HepG2 (cell line): ENCODE data around the gene RABGAP1L. TPM values are rescaled to one million over a fixed set of nuclear protein-coding genes. Genes with fewer than 3 reads are reported as not detected.

Source experiments
- ATAC-seq: fragments of 200-7000 bp; cut with Tn5 transposase; 3 replicates; pipeline ENCODE4 v1.9.1; 2020; ENCODE audit warnings: mild to moderate bottlenecking, moderate library complexity
- BruUV-seq: library from RNA; stranded (reverse); fragments of 400-500 nt; replicated peaks from 2 replicates; lab custom pipeline; 2021; lab: Mats Ljungman, UMichigan
- CTCF ChIA-PET: fragments of 300-600 bp; formaldehyde crosslinking; extraction: SDS; loops from one replicate; lab custom pipeline; 2021; ENCODE audit warnings: low total read pairs, inconsistent platforms, low intra/inter-chr PET ratio; lab: Yijun Ruan, JAX
- POLR2A ChIA-PET: fragments of 350-600 bp; sonication (Branson Sonifier 250); formaldehyde crosslinking; loops from one replicate; lab custom pipeline; 2020; ENCODE audit warnings: antibody characterized with exemption, inconsistent platforms; lab: Yijun Ruan, JAX
- DNase-seq: peaks from one replicate; pipeline ENCODE4 v3.0.0-alpha.2; 2015; ENCODE audit warnings: low spot score
- FAIRE-seq: peaks from 3 replicates; lab custom pipeline; 2011; peaks lifted over from hg19 to GRCh38; lab: Jason Lieb, UNC
- H2AFZ ChIP-seq: one replicate; pipeline ENCODE4 v1.6.1; 2011; ENCODE audit warnings: low read length, inconsistent platforms
- H3K27ac ChIP-seq: fragments of 300-600 bp; 3 replicates; pipeline ENCODE4 v1.8.0; 2011; ENCODE audit warnings: mixed run types, mild to moderate bottlenecking, mixed read lengths, low read length, inconsistent platforms; ENCODE audit not compliant: insufficient read depth; ENCODE audit errors: extremely low read length
- H3K27me3 ChIP-seq, 2 experiments: fragments of 200-600 bp in 1 of 2; 2 replicates in 1 of 2; 3 replicates in 1 of 2; pipeline versions ENCODE4 v1.6.0 to v1.8.0; 2011; ENCODE audit warnings: low read length in 2 of 2, mild to moderate bottlenecking in 2 of 2, moderate library complexity in 2 of 2, inconsistent platforms in 1 of 2; ENCODE audit not compliant: insufficient read depth in 2 of 2, control insufficient read depth in 1 of 2
- H3K36me3 ChIP-seq, 2 experiments: fragments of 200-600 bp in 1 of 2; replicated peaks in 1 of 2; 2 replicates in 1 of 2; 3 replicates in 1 of 2; pipeline versions ENCODE4 v1.5.1 to v1.8.0; 2011; ENCODE audit warnings: low read length in 2 of 2, inconsistent platforms in 1 of 2; ENCODE audit not compliant: insufficient read depth in 2 of 2, control insufficient read depth in 1 of 2
- H3K4me1 ChIP-seq: 2 replicates; pipeline ENCODE4 v1.5.1; 2012; ENCODE audit warnings: low read length, inconsistent platforms; ENCODE audit not compliant: insufficient read depth
- H3K4me2 ChIP-seq: 2 replicates; pipeline ENCODE4 v1.6.0; 2011; ENCODE audit warnings: low read depth, low read length, inconsistent platforms
- H3K4me3 ChIP-seq, 3 experiments: fragments of 200-600 bp in 1 of 3; sonication (generic), shearing (Covaris generic) in 1 of 3; replicated peaks in 1 of 3; 2 replicates each; pipeline ENCODE4 v1.5.1; 2011 to 2016; ENCODE audit warnings: low read length in 3 of 3, inconsistent platforms in 2 of 3, low read depth in 2 of 3, mild to moderate bottlenecking in 2 of 3, control low read depth in 1 of 3, mixed read lengths in 1 of 3; ENCODE audit not compliant: insufficient read depth in 1 of 3
- H3K79me2 ChIP-seq: one replicate; pipeline ENCODE4 v1.6.1; 2011; ENCODE audit warnings: low read length, inconsistent platforms; ENCODE audit not compliant: insufficient read depth
- H3K9ac ChIP-seq: 2 replicates; pipeline ENCODE4 v1.6.0; 2011; ENCODE audit warnings: mild to moderate bottlenecking, low read depth, low read length, inconsistent platforms; ENCODE audit not compliant: insufficient read depth
- H3K9me3 ChIP-seq: 2 replicates; pipeline ENCODE4 v1.5.1; 2012; ENCODE audit warnings: mild to moderate bottlenecking, low read length
- H4K20me1 ChIP-seq: 2 replicates; pipeline ENCODE4 v1.6.0; 2011; ENCODE audit warnings: inconsistent platforms, mild to moderate bottlenecking, low read length, moderate library complexity; ENCODE audit not compliant: insufficient read depth
- CHD2 ChIP-seq: IDR thresholded peaks from 2 replicates; pipeline ENCODE4 v1.6.1; 2011; ENCODE audit warnings: low read depth, low read length, improper control_type of control experiment
- E2F5 ChIP-seq: sonication (generic); formaldehyde crosslinking; conservative IDR thresholded peaks from 2 replicates; pipeline ENCODE4 v1.4.0; 2020; ENCODE audit warnings: missing genetic modification reagents
- ETV5 ChIP-seq: IDR thresholded peaks from 2 replicates; pipeline ENCODE4 v1.6.1; 2018; ENCODE audit warnings: missing biosample characterization, missing genetic modification reagents, inconsistent platforms, borderline replicate concordance
- HNRNPL ChIP-seq: fragments of 200-400 bp; formaldehyde crosslinking; IDR thresholded peaks from 2 replicates; pipeline ENCODE4 v1.6.1; 2017; ENCODE audit warnings: mild to moderate bottlenecking, low read depth, low read length
- MTF2 ChIP-seq: sonication (generic); formaldehyde crosslinking; IDR thresholded peaks from 2 replicates; pipeline ENCODE4 v1.5.0; 2020; ENCODE audit warnings: missing genetic modification reagents, borderline replicate concordance
- NPAS2 ChIP-seq: sonication (generic); formaldehyde crosslinking; IDR thresholded peaks from 2 replicates; pipeline ENCODE4 v1.8.0; 2022; ENCODE audit warnings: mild to moderate bottlenecking, missing genetic modification reagents, borderline replicate concordance
- STAG1 ChIP-seq: sonication (generic); formaldehyde crosslinking; IDR thresholded peaks from 2 replicates; pipeline ENCODE4 v1.4.0; 2020; ENCODE audit warnings: missing genetic modification reagents
- ZNF30 ChIP-seq: sonication (generic); formaldehyde crosslinking; IDR thresholded peaks from 2 replicates; pipeline ENCODE4 v1.5.0; 2020; ENCODE audit warnings: mild to moderate bottlenecking, missing genetic modification reagents
- ZNF430 ChIP-seq: sonication (generic); formaldehyde crosslinking; IDR thresholded peaks from 2 replicates; pipeline ENCODE4 v1.9.0; 2021; ENCODE audit warnings: mild to moderate bottlenecking, missing genetic modification reagents
- ZNF577 ChIP-seq: sonication (generic); formaldehyde crosslinking; IDR thresholded peaks from 2 replicates; pipeline ENCODE4 v1.4.0; 2020; ENCODE audit warnings: mild to moderate bottlenecking, low read depth, missing genetic modification reagents, borderline replicate concordance
- ZNF790 ChIP-seq: sonication (generic); formaldehyde crosslinking; IDR thresholded peaks from 2 replicates; pipeline ENCODE4 v1.8.0; 2022; ENCODE audit warnings: missing genetic modification reagents, mild to moderate bottlenecking, borderline replicate concordance
- ZXDC ChIP-seq: sonication (generic); formaldehyde crosslinking; IDR thresholded peaks from 2 replicates; pipeline ENCODE4 v1.5.0; 2020; ENCODE audit warnings: mild to moderate bottlenecking, missing genetic modification reagents
- WGBS: methylation state at CpG from one replicate; pipeline ENCODE4 v1.1.6; 2017; ENCODE audit warnings: low lambda C conversion rate; 5-methylcytosine and 5-hydroxymethylcytosine counted together
- in situ Hi-C: cut with HindIII; loops from 2 replicates; pipeline ENCODE4 v1.10.0; 2017; ENCODE audit warnings: low pct_unique_long_range_greater_than_20kb; ENCODE audit not compliant: extremely low pct_ligation_motif_present
- intact Hi-C: fragments of 100-400 bp; cut with micrococcal nuclease; formaldehyde crosslinking; loops from one replicate; pipeline ENCODE4 v1.10.0; 2022; ENCODE audit not compliant: unreplicated experiment
- polyA plus RNA-seq, 8 experiments: library from polyadenylated mRNA; depleted of rRNA in 3 of 8; stranded (reverse) in 7 of 8; unstranded in 1 of 8; fragments of >200 nt; fragmentation: Illumina TruSeq in 4 of 8; extraction: Trizol in 4 of 8; gene quantifications; 2 replicates each; pipeline versions ENCODE4 v1.2.1 to v1.2.3, GENCODE V29; 2011 to 2016; ENCODE audit warnings: low read depth in 4 of 8, missing spikeins in 1 of 8, mixed read lengths in 1 of 8; ENCODE audit not compliant: insufficient read depth in 1 of 8
- total RNA-seq, 5 experiments: library from RNA; depleted of rRNA; stranded (reverse); fragments of >200 nt; fragmentation: Illumina TruSeq; extraction: Trizol; gene quantifications; 2 replicates each; pipeline ENCODE4 v1.2.3, GENCODE V29; 2016; ENCODE audit warnings: low read depth in 1 of 5

The RABGAP1L gene
- total and polyA plus RNA-seq, 2 of the 13 experiments (the other 11 are each of a cell fraction or from before 2014, with no cell fraction given) = 7.9 to 22.6 TPM

GRCh38 chr1:174639461-174639860 lies 480.1 kb downstream of the RABGAP1L start:
- Histone ChIP-seq H3K4me3 (no peak overlapping the region), H3K9ac (no peak overlapping the region), H3K4me2 (no peak overlapping the region), H3K27me3 (no peaks in the 10 kb centered on the region; a peak in 1 of 5 replicates), H3K27ac (no peak overlapping the region), H3K4me1 (no peaks in the 10 kb centered on the region), H3K36me3 (no peaks in the 10 kb centered on the region), H3K9me3 (no peaks in the 10 kb centered on the region), H3K79me2 (no peaks in the 10 kb centered on the region), H4K20me1 (no peaks in the 10 kb centered on the region), H2AFZ (no peak overlapping the region)
- TF ChIP-seq ZNF790 (no peak), E2F5 (CRISPR knock-in tag) (no peak), ZNF30 (CRISPR knock-in tag) (no peak)
- CTCF ChIA-PET = no interaction called here
- POLR2A ChIA-PET = no interaction called here
- no peak for DNase-seq
- 87% methylated on average over 1 of the region's 1 CpG for WGBS
- FAIRE-seq = no peak
- intact Hi-C loops (no loop called here), in situ Hi-C loops (no loop called here)
- no TSS peak for BruUV-seq
- ATAC-seq = no peak

DNA sequence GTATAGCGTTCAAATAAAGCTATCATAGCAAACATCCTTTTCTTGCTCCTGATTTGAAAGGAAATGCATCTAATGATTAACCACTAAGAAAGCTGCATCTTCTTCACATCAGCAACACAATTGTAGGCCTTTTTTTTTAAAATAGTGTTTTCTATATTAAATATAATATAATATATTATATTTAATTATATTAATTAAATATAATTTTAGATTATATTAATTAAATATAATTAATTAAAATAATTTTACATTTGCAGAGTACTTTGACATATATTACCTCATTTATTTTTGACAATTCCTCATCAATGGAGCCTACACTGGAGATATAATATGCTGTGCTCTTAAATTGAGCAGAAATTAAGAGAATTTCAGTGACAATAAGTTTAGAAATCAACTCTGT lies 481.5 kb downstream of the RABGAP1L start:
- H3K27ac ChIP-seq = no peak overlapping the region
- no peak for FAIRE-seq
- H3K4me1 ChIP-seq = no peaks in the 10 kb centered on the region
- TF ChIP-seq STAG1 (CRISPR knock-in tag) = no peak
- no peak for TF ChIP-seq CHD2
- no peak for TF ChIP-seq NPAS2 (CRISPR knock-in tag)
- no peak for TF ChIP-seq MTF2
- TF ChIP-seq HNRNPL = no peak
- TF ChIP-seq ZNF577 (CRISPR knock-in tag) = no peak
- no peak for TF ChIP-seq ZXDC
- no peak for TF ChIP-seq ZNF430 (CRISPR knock-in tag)
- no peak for TF ChIP-seq ETV5
- H3K9ac ChIP-seq = no peak overlapping the region
- no peaks in the 10 kb centered on the region for H3K9me3 ChIP-seq
- no peaks in the 10 kb centered on the region; a peak in 1 of 5 replicates for H3K27me3 ChIP-seq
- no peaks in the 10 kb centered on the region for H3K36me3 ChIP-seq
- no peak overlapping the region for H3K4me3 ChIP-seq
- no peaks in the 10 kb centered on the region for H3K79me2 ChIP-seq
- ATAC-seq = no peak
- WGBS = 92% methylated on average over 1 of the region's 1 CpG
- H4K20me1 ChIP-seq = no peaks in the 10 kb centered on the region
- no peak overlapping the region for H3K4me2 ChIP-seq
- no peak overlapping the region for H2AFZ ChIP-seq
- intact Hi-C loops = no loop called here
- ChIA-PET CTCF (no interaction called here), POLR2A (no interaction called here)
- DNase-seq = no peak
- in situ Hi-C loops = no loop called here
- BruUV-seq = no TSS peak
